NCI-H1694 treated with DMSO at 0.1 percent for 48 hours (cell line): ENCODE measurements around the gene MARCHF2.
"Not testable (repeated sequence)": the region's sequence is repeated elsewhere in the genome, so short reads cannot be mapped to it uniquely, and the experiment has no call there.

Experiments used
- DNase-seq: peaks from one replicate; lab custom pipeline; 2025; lab: John Stamatoyannopoulos, UW

The MARCHF2 gene, protein sequence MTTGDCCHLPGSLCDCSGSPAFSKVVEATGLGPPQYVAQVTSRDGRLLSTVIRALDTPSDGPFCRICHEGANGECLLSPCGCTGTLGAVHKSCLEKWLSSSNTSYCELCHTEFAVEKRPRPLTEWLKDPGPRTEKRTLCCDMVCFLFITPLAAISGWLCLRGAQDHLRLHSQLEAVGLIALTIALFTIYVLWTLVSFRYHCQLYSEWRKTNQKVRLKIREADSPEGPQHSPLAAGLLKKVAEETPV

DNA sequence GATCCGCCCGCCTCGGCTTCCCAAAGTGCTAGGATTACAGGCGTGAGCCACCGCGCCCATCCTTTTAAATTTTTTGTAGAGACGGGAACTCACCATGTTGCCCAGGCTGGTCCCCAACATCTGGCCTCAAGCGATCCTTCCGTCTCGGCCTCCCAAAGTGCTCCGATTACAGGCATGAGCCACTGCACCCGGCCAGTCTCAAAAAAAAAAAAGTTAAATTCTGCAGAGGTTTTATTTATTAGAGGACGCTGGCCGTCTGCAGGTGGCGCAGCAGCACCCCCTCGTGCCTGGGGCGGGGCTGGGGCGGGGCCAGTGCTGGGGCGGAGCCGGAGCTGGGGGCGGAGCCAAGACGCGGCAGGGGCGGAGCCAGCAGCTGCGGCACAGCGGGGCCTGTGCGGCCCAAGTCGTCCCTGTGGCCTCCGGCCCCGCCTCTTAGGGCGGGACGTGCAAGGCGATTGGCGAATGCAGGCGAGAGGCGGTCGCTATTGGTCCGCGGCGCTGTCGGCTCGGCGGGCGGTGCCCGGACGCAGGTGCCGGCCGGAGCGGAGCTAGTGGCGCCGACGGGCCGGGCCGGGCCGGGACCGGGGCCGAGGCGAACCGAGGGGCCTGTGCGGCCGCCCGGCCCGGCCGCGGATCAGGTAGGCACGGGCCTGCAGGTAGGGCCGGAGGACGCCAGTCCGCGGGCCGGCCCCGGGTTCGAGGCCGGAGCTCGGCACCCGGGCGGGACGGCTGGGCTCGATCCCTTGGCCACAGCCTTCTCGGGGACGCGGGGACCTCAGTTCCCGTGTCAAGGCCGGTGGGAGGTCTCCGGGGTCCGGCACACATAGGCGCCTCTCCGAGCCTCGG lies at the start of gene MARCHF2:
Gene MARCHF2 (plus strand): TSS at position 523 of the 846 bp plus-strand sequence. CDS start 8,536 bp downstream, outside the sequence.
- DNase-seq = peak; percentile 73

DNA sequence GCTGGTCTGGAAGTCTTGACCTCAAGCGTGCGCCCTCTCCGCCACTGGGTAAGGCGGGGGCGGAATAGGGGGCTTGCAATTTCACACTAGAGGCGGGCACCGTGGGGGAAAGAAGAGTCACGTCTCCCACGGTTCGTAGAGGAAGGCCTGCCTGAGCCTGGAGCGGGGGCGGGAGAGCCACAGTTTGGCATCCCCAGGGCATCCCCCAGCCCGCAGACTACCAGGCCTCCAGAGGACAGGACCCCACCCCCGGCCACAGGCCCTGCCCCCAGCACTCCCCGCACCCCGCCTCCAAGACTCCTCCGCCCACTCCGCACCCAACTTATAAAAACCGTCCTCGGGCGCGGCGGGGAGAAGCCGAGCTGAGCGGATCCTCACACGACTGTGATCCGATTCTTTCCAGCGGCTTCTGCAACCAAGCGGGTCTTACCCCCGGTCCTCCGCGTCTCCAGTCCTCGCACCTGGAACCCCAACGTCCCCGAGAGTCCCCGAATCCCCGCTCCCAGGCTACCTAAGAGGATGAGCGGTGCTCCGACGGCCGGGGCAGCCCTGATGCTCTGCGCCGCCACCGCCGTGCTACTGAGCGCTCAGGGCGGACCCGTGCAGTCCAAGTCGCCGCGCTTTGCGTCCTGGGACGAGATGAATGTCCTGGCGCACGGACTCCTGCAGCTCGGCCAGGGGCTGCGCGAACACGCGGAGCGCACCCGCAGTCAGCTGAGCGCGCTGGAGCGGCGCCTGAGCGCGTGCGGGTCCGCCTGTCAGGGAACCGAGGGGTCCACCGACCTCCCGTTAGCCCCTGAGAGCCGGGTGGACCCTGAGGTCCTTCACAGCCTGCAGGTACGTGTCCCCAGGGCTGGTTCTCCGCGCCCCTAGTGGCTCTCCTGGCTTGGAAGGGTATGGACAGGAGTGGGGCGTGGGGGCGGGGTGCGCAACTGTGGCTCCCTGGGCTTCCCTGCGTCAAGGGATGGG lies 49.0 kb upstream of the MARCHF2 start, which contains the start of gene ANGPTL4:
Gene ANGPTL4 (plus strand): TSS at position 353 of the 969 bp plus-strand sequence. CDS start 167 bp downstream, at position 520.
- no peak for DNase-seq

DNA sequence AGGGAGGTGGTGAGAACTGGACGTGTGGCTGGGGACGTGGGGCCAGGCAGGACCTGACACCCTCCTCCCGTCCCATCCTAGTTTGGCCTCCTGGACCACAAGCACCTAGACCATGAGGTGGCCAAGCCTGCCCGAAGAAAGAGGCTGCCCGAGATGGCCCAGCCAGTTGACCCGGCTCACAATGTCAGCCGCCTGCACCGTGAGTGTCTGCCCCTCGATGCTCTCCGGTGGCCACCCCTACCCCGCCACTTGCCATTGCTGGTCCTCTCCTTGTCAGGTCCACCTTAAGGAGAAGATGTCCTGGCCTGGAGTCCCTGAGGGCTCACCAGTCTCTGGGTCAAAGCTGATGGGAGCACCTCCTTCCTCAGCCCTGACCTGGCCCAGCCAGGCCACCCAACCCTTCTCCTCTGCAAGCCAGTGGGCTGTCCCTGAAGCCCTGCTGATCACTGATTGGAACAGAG lies 47.0 kb upstream of the MARCHF2 start:
- no peak for DNase-seq

DNA sequence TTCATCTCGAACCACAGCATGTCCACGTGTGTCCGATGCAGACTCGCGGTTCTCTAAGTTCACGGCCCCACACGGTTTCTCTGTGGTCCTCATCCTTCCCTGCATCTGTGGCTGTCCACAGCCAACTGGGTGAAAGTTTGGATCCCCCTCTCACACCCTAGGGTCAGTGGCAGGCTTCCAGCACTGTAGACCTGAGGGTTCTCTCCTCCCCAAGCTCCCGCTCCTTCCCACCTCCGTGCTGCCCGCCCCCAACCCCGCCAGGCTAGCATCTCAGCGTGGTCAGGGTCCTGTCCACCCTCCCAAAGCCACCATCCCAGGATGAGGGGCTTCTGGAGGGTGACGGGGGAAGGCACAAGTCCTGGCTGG lies 46.2 kb upstream of the MARCHF2 start:
- no peak for DNase-seq

DNA sequence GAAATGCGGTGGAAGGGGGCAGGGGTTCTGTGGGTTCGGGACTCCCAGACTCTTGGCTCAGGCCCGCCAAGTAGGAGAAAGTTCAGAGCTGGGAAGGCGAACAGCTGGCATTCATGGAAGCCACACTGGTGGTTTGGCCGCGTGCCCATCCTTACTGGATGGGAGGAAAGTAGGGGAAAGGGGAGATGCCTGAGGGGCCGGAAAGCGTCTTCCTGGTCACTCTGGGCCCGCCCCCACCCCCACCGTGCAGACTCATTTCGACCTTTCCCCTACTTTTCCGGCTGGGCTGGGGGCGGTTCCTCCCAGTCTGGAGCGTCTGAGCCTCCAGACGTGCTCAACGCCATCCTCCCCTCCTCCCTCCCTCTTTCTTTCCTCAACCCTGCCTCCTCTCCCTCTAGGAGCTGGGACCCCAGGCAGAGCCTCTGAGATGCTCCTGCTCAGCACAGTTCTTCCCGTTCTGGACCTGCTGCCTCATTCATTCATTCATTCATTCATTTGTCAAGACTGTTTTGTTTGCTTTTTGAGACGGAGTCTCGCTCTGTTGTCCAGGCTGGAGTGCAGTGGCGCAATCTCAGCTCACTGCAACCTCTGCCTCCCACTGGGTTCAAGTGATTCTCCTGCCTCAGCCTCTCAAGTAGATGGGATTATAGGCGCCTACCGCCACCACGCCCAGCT lies 45.6 kb upstream of the MARCHF2 start:
- peak; percentile 55 for DNase-seq

DNA sequence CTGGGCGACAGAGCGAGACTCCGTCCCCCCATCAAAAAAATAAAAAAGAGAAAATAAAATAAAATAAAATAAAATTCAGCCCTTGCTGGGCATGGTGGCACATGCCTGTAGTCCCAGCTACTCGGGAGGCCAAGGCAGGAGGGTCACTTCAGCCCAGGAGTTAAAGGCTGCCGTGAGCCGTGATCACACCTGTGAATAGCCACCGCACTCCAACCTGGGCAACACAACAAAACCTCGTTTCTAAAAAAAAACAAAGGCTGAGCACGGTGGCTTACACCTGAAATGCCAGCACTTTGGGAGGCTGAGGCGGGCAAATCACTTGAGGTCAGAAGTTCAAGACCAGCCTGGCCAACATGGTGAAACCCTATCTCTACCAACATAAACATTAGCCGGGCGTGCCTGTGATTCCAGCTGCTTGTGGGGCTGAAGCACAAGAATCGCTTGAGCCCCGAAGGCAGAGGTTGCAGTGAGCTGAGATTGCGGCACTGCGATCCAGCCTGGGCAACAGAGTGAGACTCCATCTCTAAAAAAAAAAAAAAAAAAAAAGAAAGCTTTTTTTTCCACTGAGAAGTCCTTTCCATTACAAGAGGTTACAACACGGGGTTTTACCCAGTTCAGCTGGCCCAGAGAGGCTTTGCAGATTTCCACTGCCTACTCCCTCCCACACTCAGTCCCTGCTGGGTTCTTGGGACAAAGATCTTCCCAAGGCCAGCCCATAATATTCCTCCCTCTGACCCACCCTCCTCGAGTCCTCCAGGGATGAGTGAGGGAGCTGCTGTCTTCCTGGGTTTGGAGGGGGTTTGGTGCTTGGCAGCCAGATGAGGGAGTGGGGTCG lies 42.7 kb upstream of the MARCHF2 start:
- DNase-seq = no peak

DNA sequence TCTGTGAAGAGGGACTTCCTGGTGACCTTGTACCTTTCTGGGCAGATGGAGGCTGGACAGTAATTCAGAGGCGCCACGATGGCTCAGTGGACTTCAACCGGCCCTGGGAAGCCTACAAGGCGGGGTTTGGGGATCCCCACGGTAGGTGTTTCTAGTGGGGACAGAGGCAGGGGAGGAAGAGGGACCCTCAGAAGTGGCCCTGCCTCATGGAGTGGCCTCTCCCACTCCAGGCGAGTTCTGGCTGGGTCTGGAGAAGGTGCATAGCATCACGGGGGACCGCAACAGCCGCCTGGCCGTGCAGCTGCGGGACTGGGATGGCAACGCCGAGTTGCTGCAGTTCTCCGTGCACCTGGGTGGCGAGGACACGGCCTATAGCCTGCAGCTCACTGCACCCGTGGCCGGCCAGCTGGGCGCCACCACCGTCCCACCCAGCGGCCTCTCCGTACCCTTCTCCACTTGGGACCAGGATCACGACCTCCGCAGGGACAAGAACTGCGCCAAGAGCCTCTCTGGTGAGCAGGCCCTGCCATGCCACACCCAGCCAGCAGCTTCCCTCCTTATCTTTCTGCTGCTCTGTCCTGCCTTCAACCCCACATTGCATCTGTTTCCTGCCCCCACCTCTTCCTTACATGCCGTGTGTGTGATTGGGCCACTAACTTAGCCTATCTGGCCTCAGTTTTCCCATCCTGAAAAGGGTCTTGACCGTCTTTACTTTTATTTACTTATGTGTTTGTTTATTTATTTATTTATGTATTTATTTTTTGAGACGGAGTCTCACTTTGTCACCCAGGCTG lies 41.9 kb upstream of the MARCHF2 start:
- no peak for DNase-seq

DNA sequence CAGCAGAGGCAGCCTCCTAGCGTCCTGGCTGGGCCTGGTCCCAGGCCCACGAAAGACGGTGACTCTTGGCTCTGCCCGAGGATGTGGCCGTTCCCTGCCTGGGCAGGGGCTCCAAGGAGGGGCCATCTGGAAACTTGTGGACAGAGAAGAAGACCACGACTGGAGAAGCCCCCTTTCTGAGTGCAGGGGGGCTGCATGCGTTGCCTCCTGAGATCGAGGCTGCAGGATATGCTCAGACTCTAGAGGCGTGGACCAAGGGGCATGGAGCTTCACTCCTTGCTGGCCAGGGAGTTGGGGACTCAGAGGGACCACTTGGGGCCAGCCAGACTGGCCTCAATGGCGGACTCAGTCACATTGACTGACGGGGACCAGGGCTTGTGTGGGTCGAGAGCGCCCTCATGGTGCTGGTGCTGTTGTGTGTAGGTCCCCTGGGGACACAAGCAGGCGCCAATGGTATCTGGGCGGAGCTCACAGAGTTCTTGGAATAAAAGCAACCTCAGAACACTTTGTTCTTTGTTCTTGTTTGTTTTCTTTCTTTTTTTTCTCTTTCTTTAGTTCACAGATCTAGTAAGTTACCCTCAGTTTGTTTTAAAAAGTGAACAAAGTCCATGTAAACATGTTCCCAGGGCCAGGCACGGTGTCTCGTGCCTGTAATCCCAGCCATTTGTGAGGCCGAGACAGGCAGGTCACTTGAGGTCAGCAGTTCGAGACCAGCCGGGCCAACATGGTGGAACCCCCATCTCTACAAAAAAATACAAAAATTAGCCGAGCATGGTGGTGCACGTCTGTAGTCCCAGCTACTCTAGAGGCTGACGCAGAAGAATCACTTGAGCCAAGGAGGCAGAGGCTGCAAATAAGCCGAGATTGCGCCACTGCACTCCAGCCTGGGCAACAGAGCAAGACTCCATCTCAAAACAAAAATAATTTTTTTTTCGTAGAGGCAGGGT lies 39.0 kb upstream of the MARCHF2 start:
- no peak for DNase-seq

DNA sequence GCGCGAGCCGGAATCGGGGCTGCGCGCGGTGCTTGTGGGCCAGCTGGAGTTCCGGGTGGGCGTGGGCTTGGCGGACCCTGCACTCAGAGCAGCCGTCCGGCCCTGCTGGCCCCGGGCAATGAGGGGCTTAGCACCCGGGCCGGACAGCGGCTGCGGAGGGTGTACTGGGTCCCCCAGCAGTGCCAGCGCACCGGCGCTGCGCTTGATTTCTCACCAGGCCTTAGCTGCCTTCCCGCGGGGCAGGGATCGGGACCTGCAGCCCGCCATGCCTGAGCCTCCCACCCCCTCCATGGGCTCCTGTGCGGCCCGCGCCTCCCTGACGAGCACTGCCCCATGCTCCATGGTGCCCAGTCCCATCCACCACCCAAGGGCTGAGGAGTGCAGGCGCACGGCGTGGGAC lies 37.3 kb upstream of the MARCHF2 start:
- not testable (repeated sequence) for DNase-seq

DNA sequence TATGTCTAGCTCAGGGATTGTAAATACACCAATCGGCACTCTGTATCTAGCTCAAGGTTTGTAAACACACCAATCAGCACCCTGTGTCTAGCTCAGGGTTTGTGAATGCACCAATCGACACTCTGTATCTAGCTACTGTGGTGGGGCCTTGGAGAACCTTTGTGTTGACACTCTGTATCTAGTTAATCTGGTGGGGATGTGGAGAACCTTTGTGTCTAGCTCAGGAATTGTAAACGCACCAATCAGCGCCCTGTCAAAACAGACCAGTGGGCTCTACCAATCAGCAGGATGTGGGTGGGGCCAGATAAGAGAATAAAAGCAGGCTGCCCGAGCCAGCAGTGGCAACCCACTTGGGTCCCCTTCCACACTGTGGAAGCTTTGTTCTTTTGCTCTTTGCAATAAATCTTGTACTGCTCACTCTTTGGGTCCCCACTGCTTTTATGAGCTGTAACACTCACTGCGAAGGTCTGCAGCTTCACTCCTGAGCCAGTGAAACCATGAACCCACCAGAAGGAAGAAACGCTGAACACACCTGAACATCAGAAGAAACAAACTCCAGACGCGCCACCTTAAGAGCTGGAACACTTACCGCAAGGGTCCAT lies 36.6 kb upstream of the MARCHF2 start:
- not testable (repeated sequence) for DNase-seq

DNA sequence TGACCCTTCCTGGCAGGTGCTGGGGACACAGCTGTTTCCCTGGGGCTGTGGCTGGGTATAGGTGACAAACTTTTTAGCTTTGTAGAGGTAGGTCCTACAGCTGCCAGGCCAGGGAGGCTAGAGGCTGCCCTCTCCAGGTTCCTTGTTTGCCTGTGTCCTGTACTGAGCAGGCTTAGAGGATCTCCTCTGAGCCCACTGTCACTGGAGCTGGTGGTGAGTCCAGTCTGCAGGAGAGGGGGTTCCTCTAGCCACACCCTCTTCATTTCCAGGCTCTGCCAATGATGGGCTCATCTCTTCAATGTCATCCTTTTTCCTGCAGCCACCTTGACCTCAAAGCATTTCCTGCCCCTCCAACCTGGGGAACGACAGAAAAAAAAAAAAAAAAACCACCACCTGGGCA lies 35.5 kb upstream of the MARCHF2 start:
- no peak for DNase-seq

DNA sequence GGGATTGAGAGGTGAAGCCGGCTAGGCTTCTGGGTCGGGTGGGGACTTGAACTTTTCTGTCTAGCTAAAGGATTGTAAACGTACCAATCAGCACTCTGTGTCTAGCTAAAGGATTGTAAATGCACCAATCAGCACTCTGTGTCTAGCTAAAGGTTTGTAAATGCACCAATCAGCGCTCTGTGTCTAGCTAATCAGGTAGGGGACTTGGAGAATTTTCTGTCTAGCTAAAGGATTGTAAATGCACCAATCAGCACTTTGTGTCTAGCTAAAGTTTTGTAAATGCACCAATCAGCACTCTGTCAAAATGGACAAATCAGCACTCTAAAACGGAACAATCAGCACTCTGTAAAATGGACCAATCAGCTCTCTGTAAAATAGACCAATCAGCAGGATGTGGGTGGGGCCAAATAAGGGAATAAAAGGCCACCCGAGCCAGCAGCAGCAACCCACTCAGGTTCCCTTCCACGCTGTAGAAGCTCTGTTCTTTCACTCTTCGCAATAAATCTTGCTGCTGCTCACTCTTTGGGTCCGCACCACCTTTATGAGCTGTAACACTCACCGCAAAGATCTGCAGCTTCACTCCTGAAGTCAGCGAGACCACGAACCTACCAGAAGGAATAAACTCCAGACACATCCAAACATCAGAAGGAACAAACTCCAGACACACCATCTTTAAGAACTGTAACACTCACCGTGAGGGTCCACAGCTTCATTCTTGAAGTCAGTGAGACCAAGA lies 33.8 kb upstream of the MARCHF2 start:
- not testable (repeated sequence) for DNase-seq

DNA sequence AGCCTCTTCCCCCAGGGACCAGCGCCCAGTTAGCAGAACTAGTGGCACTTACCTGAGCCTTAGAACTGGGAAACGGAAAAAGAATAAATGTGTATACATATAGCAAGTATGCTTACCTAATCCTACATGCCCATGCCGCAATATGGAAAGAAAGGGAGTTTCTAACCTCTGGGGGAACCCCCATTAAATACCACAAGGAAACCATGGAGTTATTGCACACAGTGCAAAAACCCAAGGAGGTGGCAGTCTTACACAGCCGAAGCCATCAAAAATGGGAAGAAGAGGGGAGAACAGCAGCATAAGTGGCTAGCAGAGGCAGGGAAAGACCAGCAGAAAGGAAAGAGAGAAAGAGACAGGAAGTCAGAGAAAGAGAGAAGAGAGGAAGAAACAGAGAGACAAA lies 28.5 kb upstream of the MARCHF2 start:
- not testable (repeated sequence) for DNase-seq

DNA sequence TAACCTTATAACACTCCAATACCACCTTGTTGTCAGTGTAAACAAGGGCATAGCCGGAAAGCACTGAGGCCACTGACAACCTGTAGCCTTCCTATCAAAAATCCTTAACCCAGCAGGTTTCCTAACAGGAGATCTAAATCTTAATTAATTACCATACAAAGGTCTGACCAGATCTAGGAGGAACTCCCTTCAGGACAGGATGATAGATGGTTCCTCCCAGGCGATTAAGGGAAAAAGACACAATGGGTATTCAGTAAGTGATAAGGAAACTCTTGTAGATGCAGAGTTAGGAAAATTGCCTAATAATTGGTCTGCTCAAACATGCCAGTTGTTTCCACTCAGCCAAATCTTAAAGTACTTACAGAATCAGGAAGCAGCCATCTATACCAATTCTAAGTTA lies 28.0 kb upstream of the MARCHF2 start:
- DNase-seq = not testable (repeated sequence)

DNA sequence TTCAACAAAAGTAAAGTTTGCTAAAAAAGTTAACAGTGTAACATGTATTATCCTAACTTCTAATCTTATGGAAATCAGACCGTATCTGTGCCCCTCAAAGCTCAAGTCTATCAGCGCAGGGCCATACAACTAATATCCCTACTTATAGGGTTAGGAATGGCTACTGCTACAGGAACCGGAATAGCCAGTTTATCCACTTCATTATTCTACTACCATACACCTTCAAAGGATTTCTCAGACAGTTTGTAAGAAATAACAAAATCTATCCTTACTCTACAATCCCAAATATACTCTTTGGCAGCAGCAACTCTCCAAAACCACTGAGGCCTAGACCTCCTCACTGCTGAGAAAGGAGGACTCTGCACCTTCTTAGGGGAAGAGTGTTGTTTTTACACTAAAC lies 27.5 kb upstream of the MARCHF2 start:
- not testable (repeated sequence) for DNase-seq

DNA sequence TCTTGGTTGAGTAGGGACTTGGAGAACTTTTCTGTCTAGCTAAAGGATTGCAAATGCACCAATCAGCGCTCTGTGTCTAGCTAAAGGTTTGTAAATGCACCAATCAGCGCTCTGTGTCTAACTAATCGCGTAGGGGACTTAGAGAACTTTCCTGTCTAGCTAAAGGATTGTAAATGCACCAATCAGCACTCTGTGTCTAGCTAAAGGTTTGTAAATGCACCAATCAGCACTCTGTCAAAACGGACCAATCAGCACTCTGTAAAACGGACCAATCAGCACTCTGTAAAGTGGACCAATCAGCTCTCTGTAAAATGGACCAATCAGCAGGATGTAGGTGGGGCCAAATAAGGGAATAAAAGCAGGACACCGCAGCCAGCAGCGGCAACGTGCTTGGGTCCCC lies 26.7 kb upstream of the MARCHF2 start:
- DNase-seq = not testable (repeated sequence)

DNA sequence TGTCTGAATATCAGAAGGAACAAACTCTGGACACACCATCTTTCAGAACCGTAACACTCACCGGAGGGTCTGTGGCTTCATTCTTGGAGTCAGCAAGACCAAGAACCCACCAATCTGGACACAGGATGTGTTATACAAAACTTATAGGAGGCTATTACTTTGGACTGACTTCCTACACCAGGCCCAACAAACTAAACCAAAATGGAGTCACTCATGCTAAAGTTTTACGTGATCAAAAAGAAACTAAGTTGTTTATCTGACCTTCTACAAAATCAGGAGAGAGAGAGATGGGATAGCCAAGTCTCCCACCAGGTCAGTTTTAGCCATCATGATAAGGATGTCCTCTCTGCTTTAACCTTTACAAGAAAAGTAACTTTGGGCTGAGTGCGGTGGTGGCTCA lies 26.1 kb upstream of the MARCHF2 start:
- no peak for DNase-seq
